HG02973 (cell line): ENCODE measurements around the gene CPSF6.
"Not testable (repeated sequence)": the region's sequence is repeated elsewhere in the genome, so short reads cannot be mapped to it uniquely, and the experiment has no call there.

Experiments used
- ATAC-seq: cut with Tn5 transposase; IDR thresholded peaks from one replicate; pipeline ENCODE4 v1.9.1; 2021; ENCODE audit warnings: moderate library complexity; ENCODE audit not compliant: unreplicated experiment

CPSF6 gene

DNA sequence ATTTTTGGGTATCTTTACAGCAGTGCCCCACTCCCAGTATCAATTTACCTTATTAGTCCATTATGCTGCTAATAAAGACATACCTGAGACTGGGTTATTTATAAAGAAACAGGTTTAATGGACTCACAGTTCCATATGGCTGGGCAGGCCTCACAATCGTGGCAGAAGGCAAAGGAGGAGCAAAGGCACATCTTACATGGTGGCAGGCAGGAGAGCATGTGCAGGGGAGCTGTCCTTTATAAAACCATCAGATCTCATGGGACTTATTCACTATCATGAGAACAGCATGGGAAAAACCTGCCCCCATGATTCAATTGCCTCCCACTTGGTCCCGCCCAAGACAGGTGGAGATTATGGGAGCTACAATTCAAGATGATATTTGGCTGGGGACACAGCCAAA is 77.9 kb downstream of the CPSF6 start:
- ATAC-seq, result not testable (repeated sequence)

GRCh38 chr12:69318225-69318624 is 78.9 kb downstream of the CPSF6 start:
- ATAC-seq, result no peak

GRCh38 chr12:69321351-69321750 is 82.0 kb downstream of the CPSF6 start:
- no peak for ATAC-seq
